LoVo (cell line): ENCODE measurements around the gene CHGA.

ENCODE experiments used
- DNase-seq: peaks from one replicate; pipeline ENCODE4 v3.0.0-alpha.2; 2016; ENCODE audit warnings: low spot score

Gene CHGA

DNA sequence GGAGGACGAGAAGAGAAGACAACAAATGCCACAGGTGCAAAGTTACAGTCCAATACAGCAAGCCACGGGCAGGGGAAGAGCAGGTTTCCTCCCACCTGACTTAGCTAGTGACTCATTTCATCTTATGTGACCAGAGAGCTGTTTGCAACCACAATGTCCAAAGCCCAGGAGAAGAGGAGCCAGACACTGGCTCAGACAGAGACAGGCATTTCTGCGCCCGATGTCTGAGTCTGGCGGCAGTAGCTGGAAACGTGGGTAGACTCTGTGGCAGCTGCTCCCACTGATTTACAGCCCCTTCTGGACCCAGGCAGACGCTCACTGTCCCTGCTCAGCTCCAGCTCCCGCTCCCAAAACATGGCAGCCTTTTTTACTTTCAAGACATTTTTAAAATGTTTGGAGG lies 60.0 kb downstream of the CHGA start:
- no peak for DNase-seq

DNA sequence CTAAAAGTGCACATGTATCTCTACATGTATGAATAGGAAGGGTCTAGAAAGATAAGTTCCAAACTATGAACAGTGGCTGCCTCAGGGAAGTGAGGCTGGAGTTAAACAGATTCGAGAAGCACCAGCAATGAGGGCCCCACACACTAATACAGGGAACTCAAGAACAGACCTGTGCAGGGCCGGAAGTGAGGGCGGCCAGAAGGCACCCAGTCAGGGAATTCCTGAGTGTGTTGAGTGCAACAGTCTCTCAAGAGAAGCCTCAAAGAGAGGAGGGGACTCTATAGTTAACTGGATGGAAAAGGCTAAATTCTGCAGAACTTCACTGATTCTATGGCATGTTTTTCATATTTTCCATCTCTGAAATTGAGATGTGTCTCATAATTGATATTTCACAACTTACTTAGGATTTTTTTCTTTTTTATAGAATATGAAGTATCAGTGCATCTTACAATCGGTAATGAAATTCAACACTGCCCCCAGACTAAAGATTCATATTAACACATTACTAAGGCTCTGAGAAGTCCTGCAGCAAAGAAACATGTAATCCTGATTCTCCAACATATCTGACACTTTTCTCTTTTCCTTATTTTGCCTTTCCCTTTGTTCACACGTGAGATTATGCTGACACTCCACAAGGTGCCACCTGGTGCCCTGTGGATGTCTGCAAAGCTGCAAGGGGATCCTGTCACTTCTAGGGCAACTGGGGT lies 61.3 kb downstream of the CHGA start:
- no peak for DNase-seq
